Fibroblast of skin of back (primary cell): ENCODE results near the gene RNF123.
"Not testable (repeated sequence)": the region's sequence is repeated elsewhere in the genome, so short reads cannot be mapped to it uniquely, and the experiment has no call there.

Source experiments
- DNase-seq: peaks from one replicate; pipeline ENCODE4 v3.0.0-alpha.2; 2013

The RNF123 gene

DNA sequence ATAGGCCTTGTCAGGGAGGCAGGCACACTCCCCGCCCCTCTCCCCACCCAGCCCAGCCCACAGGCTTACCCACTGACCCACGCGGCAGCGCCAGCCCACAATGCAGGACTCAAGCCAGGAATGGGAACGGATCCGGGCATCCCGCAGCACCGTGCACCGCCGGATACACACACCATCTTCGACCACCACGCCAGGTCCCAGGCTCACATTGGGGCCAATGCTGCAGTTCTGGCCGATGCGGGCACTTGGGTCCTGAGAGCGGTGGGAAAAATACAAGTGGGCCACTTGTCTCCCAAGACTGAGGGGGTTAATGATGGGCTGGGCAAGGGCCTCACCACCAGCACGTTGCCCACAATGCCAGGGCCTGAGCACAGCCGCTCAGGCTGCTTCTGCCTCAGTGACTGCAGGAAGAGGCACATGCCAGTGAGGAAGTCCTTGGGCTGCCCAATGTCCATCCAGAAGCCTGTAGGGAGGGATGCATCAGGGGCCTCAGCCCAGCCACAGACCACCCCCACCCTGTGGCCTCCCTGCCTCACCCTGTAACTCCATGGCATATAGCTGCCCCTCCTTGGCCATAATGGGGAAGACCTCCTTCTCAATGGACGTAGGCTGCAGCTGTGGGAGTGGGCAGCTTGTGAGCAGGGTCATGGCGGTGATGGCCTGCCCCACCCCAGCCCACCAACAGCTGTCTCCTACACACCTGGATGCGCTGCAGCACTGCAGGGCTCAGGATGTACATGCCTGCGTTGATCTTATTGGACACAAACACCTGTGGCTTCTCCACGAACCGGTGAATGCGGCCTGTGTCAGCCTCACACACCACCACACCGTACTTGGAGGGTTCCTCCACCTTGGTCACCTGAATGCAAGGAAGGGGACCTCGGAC is 32.8 kb downstream of the RNF123 start:
- DNase-seq = no peak

DNA sequence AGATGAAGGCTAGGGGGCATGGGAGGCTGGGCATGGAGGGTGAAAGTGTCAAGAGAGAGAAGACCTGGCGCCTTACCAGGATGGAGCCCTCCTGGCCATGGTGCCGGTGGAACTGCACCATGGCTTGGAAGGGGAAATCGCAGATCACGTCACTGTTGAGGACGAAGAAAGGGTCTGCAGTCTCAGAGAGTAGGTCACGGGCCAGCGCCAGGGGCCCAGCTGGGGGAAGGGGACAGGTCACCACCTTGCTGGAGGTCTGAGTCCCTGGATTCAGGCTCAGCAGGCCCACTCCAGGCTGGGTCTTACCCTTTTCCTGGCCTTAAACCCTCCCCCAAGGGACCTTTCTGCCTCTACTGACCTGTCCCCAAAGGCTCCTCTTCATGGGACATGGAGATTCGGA is 33.5 kb downstream of the RNF123 start:
- DNase-seq = no peak

DNA sequence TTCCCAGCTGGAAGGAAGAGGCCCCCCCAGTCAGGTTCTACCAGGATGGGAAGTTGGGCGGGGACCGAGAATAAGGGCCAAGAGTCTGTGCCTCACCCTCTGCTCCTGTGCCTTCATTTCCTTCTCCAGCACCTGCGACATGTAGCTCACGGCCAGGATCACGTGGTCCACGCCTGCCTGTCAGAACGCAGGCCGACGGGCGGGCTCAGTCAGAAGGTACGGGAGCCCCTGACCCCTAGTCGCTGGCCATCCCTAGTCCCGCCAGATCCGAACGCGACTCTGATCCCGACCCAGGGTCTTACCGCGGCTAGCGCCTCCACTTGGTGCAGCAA is 33.9 kb downstream of the RNF123 start:
- DNase-seq = peak; percentile 38

DNA sequence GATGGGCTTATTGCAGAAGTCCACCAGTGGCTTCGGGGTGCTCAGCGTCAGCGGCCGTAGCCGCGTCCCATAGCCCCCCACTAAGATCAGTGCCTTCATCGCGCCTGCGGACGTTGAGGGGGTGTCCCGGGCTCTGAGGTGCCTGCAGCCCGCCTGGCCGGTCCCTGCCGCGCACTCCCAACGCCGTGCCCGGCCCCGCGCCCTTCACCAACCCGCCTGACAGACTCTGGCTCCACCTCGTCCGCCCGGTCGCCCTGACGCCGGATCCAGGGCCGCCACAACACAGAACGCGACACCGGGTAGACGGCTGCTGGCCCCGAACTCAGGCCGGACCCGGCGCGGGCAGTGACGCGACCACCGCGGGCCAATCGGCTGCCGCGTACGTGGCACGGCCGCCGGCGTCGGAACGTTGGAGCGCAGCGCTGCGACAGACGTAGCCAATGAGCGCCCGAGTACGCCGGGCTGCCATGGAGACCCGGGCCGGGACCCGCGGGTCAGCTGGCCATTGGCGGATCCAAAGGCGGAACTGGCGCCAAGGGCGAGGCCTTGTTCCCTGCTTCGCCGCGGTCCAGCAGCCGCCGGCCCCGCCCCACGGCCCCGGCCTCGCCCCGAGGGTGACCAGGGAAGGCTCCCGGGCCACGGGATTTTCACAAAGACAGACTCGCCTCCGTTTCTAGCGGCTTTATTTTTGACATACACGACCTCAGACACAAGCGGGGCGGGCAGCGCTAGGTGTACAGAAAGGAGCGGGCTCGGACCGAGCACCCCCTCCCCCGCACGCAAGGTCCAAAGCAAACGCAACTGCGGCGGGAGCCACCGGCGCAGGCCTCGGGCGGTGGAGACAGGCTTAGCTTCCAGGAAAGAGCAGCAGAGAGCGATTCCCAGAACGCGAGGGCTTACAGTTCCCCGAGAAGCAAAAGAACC is 34.5 kb downstream of the RNF123 start, which contains the start of gene GMPPB:
Gene GMPPB (minus strand): TSS at position 324 of the 924 bp plus-strand sequence. CDS start 225 bp downstream, at position 99.
- peak; percentile 97 for DNase-seq

- DNase-seq = no peak
Observed at GRCh38 chr3:49724586-49724985, 35.2 kb downstream of the RNF123 start.

DNA sequence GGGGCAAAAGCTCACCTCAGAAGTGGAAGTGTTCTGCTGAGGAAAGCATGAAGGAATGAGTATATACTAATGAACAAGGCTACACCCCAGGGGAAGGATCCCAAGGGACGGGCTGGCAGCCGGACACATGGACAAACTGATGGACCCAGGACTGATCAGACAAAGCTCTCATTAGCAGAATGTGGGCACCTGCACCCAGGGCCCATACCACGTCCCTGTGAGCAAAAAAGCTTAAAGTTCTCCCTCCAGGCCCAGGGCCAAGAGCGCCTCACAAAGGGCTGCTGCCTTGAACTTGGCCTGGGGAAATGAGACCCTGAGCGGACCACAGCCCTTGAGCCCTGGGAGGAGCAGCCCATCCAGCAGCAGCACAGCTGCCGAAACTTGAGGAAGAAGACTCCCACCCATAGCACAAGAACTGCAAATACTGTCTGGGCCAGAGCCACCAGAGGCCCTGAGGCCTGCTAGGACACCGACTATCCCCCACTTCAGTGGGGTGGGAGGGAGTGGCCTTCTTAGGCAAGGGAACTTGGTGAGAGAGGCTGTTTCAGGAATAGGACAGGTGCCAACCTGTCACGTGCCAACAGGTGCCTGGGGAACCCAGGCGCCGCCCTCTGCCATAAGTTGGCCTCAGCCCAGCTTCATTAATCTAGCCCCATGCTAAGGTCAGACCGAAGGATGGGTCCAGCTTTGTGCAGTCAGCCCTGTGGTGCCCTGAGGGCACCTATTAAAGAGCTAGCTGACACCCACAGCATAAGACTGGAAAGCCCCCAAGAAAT is 36.7 kb downstream of the RNF123 start:
- DNase-seq = no peak

- no peak for DNase-seq
Observed at GRCh38 chr3:49727154-49727923, 38.0 kb downstream of the RNF123 start.

GRCh38 chr3:49727924-49728361 is 38.6 kb downstream of the RNF123 start:
- DNase-seq = no peak

GRCh38 chr3:49729966-49730609 is 40.7 kb downstream of the RNF123 start:
- no peak for DNase-seq

DNA sequence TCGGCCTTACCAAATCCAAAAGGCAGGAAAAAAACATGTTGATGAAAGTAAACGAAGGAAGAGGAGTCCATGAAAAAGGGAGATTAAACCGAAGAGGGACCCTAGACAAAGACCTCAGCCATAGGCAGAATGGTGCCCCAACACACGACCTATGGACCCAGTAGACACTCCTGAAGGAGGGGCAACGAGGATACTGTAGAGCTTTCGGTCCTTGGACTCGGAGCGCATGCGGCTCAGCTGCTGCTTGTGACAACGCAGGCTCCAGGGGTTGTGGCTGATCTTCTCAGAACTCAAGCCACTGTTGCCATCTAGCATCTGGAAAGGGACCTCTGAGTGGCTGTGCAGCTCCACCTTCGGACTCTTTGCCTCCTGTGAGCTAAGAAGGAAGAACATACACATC is 43.2 kb downstream of the RNF123 start:
- DNase-seq = no peak

DNA sequence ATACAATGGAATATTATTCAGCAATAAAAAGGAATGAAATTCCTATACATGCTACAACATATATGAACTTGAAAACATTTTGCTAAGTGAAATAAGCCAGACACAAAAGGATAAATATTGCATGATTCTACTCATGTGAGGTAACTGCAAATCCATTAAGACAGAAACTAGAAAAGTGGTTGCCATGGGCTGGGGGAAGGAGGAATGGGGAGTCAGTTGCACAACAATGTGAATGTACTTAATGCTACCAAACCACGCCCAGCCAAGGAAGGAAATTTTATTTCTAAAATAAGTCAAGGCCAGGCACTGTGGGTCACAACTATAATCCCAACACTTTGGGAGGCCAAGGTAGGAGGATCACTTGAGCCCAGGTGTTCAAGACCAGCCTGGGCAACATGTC is 44.2 kb downstream of the RNF123 start:
- no peak for DNase-seq

DNA sequence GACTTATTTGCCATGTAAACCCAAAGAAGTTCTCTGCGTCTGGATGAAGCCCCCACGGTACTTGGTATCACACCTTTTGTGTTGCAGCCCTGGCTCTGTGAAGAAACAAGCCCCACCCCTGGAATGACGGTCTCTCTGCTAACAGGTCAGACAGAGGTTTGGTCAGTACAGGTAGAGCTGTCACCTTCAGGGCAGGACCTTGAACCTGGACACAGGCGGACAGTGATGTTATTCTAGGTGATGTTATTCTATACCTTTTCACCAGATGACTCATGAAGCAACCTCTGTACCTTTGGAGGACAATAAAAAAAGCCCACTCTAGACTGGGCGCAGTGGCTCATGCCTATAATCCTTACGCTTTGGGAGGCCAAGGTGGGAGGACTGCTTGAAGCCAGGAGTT is 45.4 kb downstream of the RNF123 start:
- no peak for DNase-seq

GRCh38 chr3:49738067-49738713 is 48.8 kb downstream of the RNF123 start:
- no peak for DNase-seq

DNA sequence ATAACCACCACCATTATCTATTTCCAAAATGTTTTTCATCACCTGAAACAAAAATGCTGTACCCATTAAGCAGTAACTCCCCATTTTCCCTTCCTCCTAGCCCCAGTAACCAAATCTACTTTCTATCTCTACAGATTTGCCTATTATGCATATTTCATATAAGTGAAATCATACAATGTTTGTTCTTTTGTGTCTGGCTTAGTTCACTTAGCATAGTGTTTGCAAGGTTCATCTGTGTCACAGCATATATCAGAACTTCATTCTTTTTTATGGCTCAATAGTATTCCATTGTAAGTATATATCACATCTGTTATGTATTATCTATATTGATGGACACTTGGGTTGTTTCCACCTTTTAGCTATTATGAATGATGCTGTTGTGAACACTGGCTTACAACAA is 51.1 kb downstream of the RNF123 start:
- no peak for DNase-seq

DNA sequence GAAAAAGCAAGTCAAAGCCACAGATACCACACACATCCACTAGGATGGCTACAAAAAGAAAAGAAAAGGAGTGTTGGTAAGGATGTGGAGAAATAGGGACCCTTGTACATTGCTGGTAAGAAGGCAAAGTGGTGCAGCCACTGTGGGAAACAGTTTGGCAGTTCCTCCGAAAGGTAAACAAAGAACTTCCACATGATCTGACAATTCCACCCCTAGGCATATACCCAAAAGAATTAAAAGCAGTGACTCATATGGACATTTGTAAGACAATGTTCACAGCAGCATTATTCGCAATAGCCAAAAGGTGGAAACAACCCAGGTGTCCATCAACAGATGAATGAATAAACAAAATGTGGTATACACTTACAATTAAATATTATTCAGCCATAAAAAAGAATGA is 56.6 kb downstream of the RNF123 start:
- DNase-seq = peak; percentile 41

DNA sequence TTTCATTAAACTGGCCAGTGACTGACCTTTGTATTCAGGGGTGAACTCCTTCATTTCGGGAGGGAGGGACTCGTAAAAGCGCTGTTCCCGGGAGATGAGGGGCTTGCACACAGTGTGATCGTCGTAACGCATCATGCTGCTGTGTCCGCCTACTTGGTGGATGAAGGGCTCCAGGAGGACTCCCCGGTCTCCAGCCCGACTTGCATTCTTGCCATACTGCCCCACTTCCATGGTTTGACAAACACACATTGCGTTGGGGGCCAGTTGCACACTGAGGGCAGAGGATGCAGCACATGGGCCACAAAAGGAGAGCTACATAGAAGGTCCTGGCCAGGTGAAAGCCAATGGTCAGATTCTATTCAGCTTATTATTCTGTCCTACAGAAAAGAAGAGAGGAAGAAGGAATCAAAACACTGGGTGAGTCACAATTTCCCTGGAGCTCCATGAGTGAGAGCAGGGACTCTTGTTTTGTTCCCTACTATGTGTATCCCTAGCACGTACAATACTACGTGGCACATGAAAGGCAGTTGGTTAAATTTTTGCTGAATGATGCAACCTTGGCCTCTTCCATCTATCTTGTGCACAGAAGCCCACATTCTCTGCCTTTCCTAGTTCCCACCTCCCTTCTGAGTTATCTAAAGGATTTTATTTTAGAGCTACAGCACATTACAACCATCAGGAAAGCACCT is 58.6 kb downstream of the RNF123 start:
- DNase-seq = peak; percentile 58

DNA sequence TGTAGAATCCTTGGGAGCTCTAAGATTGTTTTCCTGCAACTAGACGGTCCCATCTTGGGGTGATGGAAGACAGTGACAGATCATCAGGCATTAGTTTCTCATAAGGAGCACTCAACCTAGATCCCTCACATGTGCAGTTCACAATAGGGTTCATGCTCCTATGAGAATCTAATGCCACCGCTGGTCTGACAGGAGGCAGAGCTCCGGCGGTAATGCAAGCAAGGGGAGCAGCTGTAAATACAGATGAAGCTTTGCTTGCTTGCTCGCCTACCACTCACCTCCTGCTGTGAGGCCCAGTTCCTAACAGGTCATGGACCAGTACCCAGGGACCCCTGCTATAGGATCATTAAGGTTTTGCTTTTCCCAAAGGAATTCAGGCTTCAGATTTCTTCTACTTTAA is 59.5 kb downstream of the RNF123 start:
- DNase-seq = not testable (repeated sequence)

GRCh38 chr3:49750056-49750455 is 60.7 kb downstream of the RNF123 start:
- DNase-seq = no peak

DNA sequence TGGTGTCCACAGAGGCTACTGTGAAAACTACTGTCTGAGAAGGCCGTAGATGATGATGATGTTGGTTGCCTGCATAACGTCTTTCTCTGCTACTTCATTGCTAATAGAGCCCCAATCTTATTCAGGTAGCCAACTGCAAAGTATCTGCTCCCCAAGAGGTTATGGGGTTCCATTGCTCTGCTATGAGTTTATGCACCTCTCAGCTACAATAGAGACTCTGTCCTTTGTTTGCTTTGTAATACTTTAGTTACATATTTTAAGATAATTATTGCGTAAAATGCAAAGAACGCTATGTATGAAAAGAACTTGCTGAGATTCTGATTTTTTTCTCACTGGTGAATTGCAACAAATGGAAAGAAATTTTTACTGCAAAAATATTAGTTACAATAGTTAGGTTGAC is 62.1 kb downstream of the RNF123 start:
- no peak for DNase-seq

DNA sequence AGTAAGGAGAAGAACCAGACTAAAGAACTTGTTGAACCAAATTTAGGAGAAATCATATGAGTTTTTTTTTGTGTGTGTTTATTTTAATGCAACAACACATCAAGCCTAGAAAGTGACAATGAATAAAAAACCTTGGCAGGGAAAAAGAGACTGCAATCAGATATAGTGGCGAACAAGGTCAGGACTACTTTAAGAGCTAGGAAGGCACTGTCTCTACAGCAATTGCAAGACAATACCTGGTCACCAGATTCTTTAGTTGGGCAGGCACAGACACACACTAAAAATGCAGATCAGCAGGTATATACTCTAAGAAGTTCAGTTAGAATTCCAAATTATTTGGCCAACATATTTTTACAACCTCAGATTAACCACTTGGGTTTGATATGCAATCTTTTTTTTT is 65.2 kb downstream of the RNF123 start:
- DNase-seq = no peak
